ENCODE data around the gene TMED8.

The TMED8 gene

GRCh38 chr14:77356899-77357298 lies 20.0 kb downstream of the TMED8 start:
- H3K27ac ChIP-seq: no peak overlapping the region
- no peak for TF ChIP-seq CTCF (conservative IDR thresholded peaks at IDR 0.05)

GRCh38 chr14:77355811-77356210 lies 21.1 kb downstream of the TMED8 start:
- no peak for TF ChIP-seq CTCF (conservative IDR thresholded peaks at IDR 0.05)
- H3K27ac ChIP-seq: no peak overlapping the region

- no peak for TF ChIP-seq CTCF (conservative IDR thresholded peaks at IDR 0.05)
- no peak overlapping the region for H3K27ac ChIP-seq
These were observed 23.3 kb downstream of the TMED8 start for GRCh38 chr14:77353469-77354141.

- no peak overlapping the region for H3K27ac ChIP-seq
- no peak for TF ChIP-seq CTCF (conservative IDR thresholded peaks at IDR 0.05)
These were observed 29.1 kb downstream of the TMED8 start for GRCh38 chr14:77347751-77348150.

GRCh38 chr14:77346495-77346894 lies 30.4 kb downstream of the TMED8 start:
- no peak overlapping the region for H3K27ac ChIP-seq
- no peak for TF ChIP-seq CTCF (conservative IDR thresholded peaks at IDR 0.05)

GRCh38 chr14:77344377-77344996 lies 32.4 kb downstream of the TMED8 start:
- TF ChIP-seq CTCF (conservative IDR thresholded peaks at IDR 0.05): no peak
- no peak overlapping the region for H3K27ac ChIP-seq

- no peak overlapping the region for H3K27ac ChIP-seq
- TF ChIP-seq CTCF (conservative IDR thresholded peaks at IDR 0.05): no peak
These were observed 33.2 kb downstream of the TMED8 start for GRCh38 chr14:77343662-77344061.

Measured in VCaP (cell line).